ENCODE measurements around the gene TENM4.

Gene TENM4

DNA sequence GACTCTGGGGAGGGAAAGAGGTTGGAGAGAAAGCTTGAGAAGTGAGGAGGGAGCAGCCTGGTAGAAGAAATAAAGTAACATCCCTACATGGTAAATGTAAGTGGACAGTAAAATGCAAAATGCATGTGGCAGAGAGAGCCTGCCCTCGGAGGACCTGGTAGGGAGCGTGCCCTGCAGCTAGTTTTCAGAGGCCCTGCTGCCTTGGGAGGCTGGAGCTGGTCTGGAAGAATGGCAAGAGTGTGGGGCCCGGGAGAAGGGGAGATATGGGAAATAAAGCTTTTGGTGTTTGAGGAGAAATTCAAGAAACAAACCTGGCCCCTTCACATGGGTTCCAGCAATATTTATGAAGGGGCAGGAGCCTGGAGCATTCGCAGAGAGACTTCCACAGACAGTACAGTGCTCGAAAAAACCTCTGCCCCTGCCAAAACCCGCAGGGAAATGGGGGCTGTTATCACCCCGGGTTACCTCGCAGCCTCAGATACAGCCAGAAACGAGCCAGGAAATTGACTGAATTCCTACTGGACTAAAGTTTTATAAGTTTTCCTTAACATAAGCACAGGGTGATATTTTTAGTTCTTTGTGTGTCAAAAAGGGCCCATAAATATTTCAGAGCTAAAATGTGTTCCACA, 363.0 kb downstream of the TENM4 start:
- no peak for DNase-seq

GRCh38 chr11:79076526-79077115, 364.2 kb downstream of the TENM4 start:
- no peak for DNase-seq

GRCh38 chr11:79074547-79074946, 366.3 kb downstream of the TENM4 start:
- no peak for DNase-seq

DNA sequence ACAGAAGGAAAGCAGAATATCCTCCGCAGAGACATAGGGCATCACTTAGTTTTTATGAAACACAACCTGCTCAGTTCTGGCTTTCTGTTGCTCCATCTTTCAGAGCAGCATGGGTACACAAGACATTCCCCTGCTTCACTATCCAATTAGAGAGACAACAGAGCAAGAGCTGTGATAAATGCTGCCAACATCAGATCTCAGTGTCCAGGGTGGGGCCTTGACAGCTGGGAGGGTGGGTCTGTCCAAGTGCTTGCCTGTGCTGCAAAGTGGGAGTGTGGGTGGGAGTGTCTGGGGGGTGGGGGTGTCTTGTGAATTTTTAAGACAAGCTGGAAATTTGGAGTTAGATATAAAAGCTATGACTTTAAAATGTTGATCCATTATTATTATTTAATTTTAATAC, 369.6 kb downstream of the TENM4 start:
- DNase-seq, result no peak

DNA sequence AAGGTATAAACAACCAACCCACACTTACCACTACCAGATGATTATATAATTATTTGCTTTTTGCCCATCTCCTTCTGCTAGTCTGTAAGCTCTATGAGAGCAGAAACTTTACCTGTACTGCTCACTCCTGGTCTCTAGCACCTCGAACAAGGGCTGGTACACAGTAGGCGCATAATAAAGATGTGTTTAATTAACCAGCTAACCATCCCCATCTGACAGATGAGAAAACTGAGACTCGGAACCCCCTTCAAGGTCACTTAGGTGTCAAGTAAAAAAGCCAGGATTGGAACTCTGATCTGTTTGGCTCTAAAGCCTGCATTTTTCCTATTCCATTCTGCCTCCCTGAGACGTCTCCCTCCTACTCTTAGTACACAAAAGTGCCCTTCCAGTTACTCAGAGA, 370.3 kb downstream of the TENM4 start:
- no peak for DNase-seq

- DNase-seq, result no peak
These were observed 371.3 kb downstream of the TENM4 start for GRCh38 chr11:79069504-79069903.

DNA sequence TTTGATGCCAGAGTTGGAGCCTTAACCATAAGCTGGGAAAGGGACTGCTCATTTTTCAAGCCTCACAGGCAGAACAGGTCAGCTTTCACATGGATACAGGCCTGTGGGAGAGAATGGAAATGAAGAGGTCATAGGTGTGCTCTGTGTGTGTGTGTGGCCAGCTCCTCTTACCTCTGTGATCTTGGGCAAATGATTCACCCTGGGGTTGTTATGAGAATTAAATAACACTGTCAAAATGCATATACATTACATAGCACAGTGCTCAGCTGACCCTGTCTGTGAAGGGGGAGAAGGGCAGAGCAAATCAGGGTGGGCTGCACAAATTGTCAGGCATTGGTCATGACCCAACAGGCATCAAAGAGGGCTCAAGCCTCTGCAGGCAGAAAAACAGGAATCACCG, 372.5 kb downstream of the TENM4 start:
- DNase-seq, result no peak

- DNase-seq, result no peak
These were observed 373.5 kb downstream of the TENM4 start for GRCh38 chr11:79067352-79067679.

DNA sequence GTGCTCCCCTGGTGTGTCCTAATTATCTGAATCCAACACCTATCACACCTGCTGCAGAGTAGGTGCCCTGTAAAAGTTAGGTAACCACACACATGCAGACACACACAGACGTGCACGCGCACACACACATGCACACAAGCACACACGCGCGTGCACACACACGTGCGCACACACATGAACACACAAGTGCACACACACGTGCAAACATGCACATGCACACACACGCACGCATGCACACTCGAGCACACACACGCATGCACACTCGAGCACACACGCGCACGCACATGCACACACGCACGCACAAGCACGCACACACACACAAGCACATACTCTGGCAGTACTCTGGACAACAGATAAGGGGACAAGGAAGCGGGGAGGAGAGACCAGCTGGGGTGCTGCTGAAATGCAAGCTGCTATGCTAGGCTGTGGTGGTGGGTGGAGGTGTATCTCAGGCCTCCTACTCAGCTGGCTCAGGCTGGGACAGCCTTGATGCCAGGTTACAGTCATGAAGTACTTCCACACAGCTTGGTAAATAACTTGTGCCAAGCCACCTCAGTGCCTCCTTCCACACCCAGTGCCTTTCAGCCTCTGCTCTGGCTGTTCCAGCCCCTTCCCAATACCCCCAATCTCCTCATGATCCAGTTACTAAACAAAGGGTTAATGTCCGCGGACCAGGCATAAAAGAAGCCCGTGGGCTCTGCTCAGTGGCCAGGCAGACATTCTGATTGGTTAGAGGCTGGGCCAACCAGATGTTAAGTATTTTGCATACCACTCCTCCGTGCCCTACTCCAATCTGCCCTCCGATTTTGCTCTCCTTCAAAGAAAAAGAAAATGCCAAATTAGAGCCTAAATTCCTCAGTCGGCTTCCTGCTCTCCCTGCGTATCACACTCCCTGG, 374.1 kb downstream of the TENM4 start:
- DNase-seq, result no peak

GRCh38 chr11:79062814-79063762, 377.7 kb downstream of the TENM4 start:
- no peak for DNase-seq

- DNase-seq, result no peak
These were observed 380.5 kb downstream of the TENM4 start for GRCh38 chr11:79060081-79060953.

GRCh38 chr11:79059141-79059540, 381.7 kb downstream of the TENM4 start:
- DNase-seq, result no peak

GRCh38 chr11:79055856-79056631, 384.8 kb downstream of the TENM4 start:
- no peak for DNase-seq

GRCh38 chr11:79054636-79055035, 386.2 kb downstream of the TENM4 start:
- peak; percentile 6 for DNase-seq

DNA sequence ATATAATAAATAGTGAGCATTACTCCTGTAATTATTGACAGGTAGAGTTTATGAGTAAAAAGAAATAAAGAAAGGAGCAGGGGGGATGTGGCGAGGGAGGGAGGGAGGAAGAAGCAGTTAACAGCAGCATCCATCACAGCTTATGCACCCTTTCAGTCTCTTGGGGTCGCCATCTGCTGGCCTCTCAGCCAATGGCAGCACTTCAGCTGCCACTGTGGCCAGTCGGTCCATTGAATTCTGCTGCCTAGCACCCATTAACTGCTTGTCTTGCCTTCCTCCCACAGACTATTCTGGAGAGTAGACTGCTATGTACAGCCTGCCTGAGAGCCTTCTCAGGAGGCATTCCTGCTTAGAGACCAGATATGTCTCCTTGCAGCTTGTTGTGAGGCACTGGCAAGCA, 388.3 kb downstream of the TENM4 start:
- DNase-seq, result no peak

- DNase-seq, result no peak
These were observed 390.0 kb downstream of the TENM4 start for GRCh38 chr11:79050786-79051185.

DNA sequence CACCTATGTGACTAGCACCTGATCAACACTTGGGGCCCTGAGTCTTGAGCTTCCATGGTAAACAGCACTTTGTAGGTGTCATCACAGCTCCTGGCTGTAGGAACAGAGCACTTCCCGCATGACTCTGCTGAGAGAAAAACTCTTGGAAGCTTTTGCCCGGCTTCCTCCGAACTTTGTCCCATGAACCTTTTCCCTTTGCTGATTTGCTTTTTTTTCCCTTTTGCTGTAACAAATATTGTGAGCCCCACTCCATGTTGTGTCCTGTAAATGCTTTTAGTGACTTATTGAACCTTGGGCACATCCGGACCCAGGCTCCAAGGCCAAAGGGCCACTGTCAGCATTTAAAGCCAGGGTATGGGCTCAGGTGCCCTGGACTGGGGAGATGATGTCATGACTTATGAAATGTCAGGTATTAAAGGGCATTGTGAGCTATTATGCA, 391.1 kb downstream of the TENM4 start:
- no peak for DNase-seq

DNA sequence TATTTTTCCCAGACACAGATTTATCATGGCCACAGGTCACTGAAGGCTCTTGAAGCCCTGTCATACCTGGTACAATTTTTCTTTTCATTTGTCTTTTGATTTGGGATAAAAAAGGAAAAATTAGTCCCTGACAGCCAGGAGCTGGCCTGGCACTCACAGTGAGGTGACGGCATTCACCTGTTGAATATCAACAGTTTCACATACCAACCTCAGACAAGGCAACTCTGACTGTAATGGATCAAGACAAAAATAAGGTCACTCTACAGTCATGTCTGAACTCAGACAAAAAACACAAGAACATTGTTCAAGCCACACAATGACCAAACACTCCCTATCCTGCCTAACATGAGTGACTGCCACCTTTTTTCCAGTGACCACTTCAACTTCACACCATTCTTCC, 392.9 kb downstream of the TENM4 start:
- no peak for DNase-seq

DNA sequence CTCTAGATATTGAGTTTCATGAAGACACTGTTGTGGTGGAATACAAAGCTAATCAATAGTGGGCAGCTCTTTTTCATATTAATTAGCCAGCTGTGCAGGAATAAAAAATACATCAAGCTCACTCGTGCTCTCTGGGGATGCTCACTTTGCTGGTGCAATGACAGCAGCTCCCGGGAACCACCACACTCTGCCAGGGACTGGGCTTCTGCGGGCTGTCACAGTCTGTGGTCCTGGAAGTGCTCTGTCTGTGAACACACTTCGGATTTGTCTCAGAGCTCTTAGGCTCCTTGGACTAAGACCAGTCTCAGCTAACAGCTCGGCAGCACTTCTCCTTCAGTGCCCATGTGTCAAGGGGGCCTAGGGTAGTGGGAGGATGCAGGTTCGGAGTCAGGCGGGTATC, 393.5 kb downstream of the TENM4 start:
- no peak for DNase-seq

DNA sequence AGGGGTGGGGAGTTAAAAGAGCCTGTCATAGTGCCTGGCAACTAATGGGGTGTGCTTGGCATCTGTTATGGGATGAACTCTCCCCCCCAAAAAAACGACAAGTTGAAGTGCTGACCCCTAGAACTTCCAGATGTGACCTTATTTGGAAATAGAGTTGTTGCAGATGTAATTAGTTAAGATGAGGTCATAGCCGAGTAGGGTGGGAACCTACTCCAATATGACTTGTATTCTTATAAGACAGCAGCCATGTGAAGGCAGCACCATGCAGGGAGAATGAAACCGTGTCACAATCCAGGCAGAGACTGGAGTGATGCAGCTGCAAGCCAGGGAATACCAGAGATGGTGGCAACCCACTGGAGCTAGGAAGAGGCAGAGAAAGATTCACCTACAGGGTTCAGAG, 394.5 kb downstream of the TENM4 start:
- DNase-seq, result no peak

GRCh38 chr11:79045800-79046304, 395.0 kb downstream of the TENM4 start:
- DNase-seq, result no peak
